Thymus (tissue), 11 donors: ENCODE results near the gene TMEM114. TPM values are rescaled to one million over a fixed set of nuclear protein-coding genes. Genes with fewer than 3 reads are reported as not detected.

Source experiments
- DNase-seq, 9 donors: peaks; one replicate each; pipeline ENCODE4 v3.0.0-alpha.2; 2013; ENCODE audit warnings: low spot score in 9 of 9, low read depth in 6 of 9, missing footprints in 1 of 9
- H3K27ac ChIP-seq, 2 donors: one replicate each; pipeline ENCODE4 v1.5.1; 2013; ENCODE audit warnings: control low read depth in 1 of 2, low read depth in 1 of 2, low read length in 1 of 2, mild to moderate bottlenecking in 1 of 2, moderate library complexity in 1 of 2
- H3K27me3 ChIP-seq, 2 donors: one replicate each; pipeline ENCODE4 v1.5.1; 2013; ENCODE audit warnings: low read length in 1 of 2; ENCODE audit not compliant: control insufficient read depth in 2 of 2, insufficient read depth in 1 of 2
- H3K36me3 ChIP-seq, 2 donors: one replicate each; pipeline ENCODE4 v1.5.1; 2013; ENCODE audit warnings: low read length in 1 of 2, mild to moderate bottlenecking in 1 of 2, moderate library complexity in 1 of 2; ENCODE audit not compliant: control insufficient read depth in 2 of 2, insufficient read depth in 2 of 2
- H3K4me1 ChIP-seq, 2 donors: one replicate each; pipeline ENCODE4 v1.5.1; 2013; ENCODE audit warnings: low read length in 2 of 2; ENCODE audit not compliant: control insufficient read depth in 2 of 2, insufficient read depth in 2 of 2
- H3K4me3 ChIP-seq, 2 donors: one replicate each; pipeline ENCODE4 v1.5.1; 2013; ENCODE audit warnings: low read length in 2 of 2, control low read depth in 1 of 2, mild to moderate bottlenecking in 1 of 2
- H3K9me3 ChIP-seq, 2 donors: one replicate each; pipeline ENCODE4 v1.5.1; 2013; ENCODE audit warnings: low read length in 1 of 2, mild to moderate bottlenecking in 1 of 2; ENCODE audit not compliant: control insufficient read depth in 2 of 2, insufficient read depth in 1 of 2
- whole genome bisulfite sequencing: extraction: QIAGEN DNeasy Blood & Tissue Kit; methylation state at CpG from one replicate; pipeline ENCODE4 v1.1.7; 2013; 5-methylcytosine and 5-hydroxymethylcytosine counted together
- polyA plus RNA-seq: library from polyadenylated mRNA; stranded (reverse); fragments of 200-250 nt; gene quantifications from one replicate; pipeline ENCODE4 v1.2.3, GENCODE V29; 2013
- total RNA-seq: library from RNA; stranded (reverse); fragments of 120-200 nt; gene quantifications from one replicate; pipeline ENCODE4 v1.2.4, GENCODE V29; 2013
- donor health status: healthy.

TMEM114 gene
- total and polyA plus RNA-seq, 2 donors, result 0.14 to 0.34 TPM

DNA sequence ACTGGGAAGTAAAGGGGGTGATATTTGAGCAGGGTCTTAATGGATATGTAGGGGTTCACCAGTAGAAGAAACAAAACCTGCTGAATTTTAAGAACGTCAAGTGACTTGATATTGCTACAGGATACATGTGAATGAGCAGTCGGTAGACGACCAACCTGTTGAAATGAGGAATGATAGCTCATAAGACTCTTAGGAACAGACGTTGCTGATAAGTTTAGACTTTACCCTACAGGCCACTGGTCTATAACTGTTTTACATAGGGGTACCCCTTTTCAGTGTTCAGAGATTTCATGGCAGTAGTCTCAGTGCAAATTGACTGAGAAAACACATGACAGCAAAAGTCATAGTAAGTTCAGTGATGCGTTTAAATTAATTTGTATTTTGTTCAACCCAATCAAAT is 45.9 kb downstream of the TMEM114 start:
- H3K9me3 ChIP-seq, result no peaks in the 10 kb centered on the region
- no peak for DNase-seq
- no peak overlapping the region for H3K4me3 ChIP-seq
- H3K4me1 ChIP-seq, result no peaks in the 10 kb centered on the region
- no peak overlapping the region for H3K27ac ChIP-seq
- WGBS, result 89% methylated on average over 5 of the region's 5 CpGs
- H3K36me3 ChIP-seq, result no peaks in the 10 kb centered on the region
- H3K27me3 ChIP-seq, result no peaks in the 10 kb centered on the region

DNA sequence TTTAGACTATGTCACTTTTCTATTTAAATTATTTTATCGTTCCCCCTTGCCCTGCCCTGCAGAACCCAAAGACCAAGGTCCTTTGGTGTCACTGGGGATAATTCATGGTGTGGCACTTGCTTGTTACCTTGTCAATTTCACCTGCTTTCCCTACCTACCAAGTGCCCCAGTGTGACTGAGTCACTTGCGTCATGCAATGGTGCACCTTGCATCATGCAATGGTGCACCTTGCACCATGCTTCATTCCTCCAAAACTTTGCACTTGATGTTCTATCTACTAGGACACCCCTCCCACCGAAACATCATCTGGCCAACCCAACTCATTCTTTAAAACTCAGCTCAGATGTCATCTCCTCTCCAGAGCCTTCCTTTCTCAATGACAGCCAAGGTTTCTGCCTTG is 47.1 kb downstream of the TMEM114 start:
- DNase-seq, result no peak
- H3K36me3 ChIP-seq, result no peaks in the 10 kb centered on the region
- 60% methylated on average over 3 of the region's 3 CpGs for WGBS

GRCh38 chr16:8542393-8542792 is 47.9 kb downstream of the TMEM114 start:
- H3K9me3 ChIP-seq, result no peaks in the 10 kb centered on the region
- no peak overlapping the region for H3K4me3 ChIP-seq
- H3K4me1 ChIP-seq, result no peaks in the 10 kb centered on the region
- no peaks in the 10 kb centered on the region for H3K27me3 ChIP-seq
- H3K27ac ChIP-seq, result no peak overlapping the region
- DNase-seq, result no peak
- H3K36me3 ChIP-seq, result no peaks in the 10 kb centered on the region
- 19% methylated on average over 2 of the region's 2 CpGs for WGBS

More for the DNA sequence above, 47.1 kb downstream of the TMEM114 start:
- Histone ChIP-seq H3K27ac (no peak overlapping the region), H3K4me1 (no peaks in the 10 kb centered on the region), H3K4me3 (no peak overlapping the region), H3K9me3 (no peaks in the 10 kb centered on the region), H3K27me3 (no peaks in the 10 kb centered on the region)

GRCh38 chr16:8541868-8542267 is 48.4 kb downstream of the TMEM114 start:
- Histone ChIP-seq H3K4me1 (no peaks in the 10 kb centered on the region), H3K27ac (no peak overlapping the region), H3K36me3 (no peaks in the 10 kb centered on the region), H3K9me3 (no peaks in the 10 kb centered on the region), H3K27me3 (no peaks in the 10 kb centered on the region), H3K4me3 (no peak overlapping the region)
- no peak for DNase-seq
- WGBS, result 66% methylated on average over 4 of the region's 4 CpGs

DNA sequence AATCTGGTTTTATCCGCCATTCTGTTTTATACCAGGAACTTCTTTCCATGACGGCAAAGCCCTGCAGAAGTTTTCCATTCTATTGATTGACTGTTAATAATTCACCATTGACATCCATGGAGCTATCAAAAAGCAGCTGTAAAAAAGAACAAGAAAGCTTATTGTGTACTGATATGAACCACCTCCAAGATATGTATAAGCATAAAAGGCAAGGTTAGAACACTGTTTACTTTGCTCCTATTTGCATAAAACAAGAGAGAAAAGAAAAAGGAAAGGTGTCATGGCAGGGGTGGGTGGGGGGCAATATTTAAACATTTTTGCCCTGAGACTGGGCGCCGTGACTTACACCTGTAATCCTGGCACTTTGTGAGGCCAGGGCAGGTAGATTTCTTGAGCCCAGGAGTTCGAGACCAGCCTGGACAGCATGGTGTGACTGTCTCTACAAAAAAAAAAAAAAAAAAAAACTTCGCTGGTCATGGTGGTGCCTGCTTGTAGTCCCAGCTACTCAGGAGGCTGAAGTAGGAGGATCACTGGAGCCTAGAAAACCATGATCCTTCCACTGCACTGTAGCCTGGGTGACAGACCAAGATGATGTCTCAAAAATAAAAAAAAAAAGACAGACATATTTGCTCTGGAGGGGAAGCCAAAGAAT is 52.5 kb downstream of the TMEM114 start:
- Histone ChIP-seq H3K4me1 (no peaks in the 10 kb centered on the region), H3K9me3 (no peaks in the 10 kb centered on the region), H3K27ac (no peak overlapping the region), H3K27me3 (no peaks in the 10 kb centered on the region), H3K36me3 (no peaks in the 10 kb centered on the region), H3K4me3 (no peak overlapping the region)
- DNase-seq, result no peak
- 78% methylated on average over 6 of the region's 6 CpGs for WGBS

- H3K4me1 ChIP-seq, result no peaks in the 10 kb centered on the region
- no peak overlapping the region for H3K27ac ChIP-seq
- no peaks in the 10 kb centered on the region for H3K36me3 ChIP-seq
- no peak overlapping the region for H3K4me3 ChIP-seq
- no peaks in the 10 kb centered on the region for H3K9me3 ChIP-seq
- DNase-seq, result no peak
- 91% methylated on average over 2 of the region's 2 CpGs for WGBS
- H3K27me3 ChIP-seq, result no peaks in the 10 kb centered on the region
Observed at GRCh38 chr16:8533509-8533908, 56.8 kb downstream of the TMEM114 start.

GRCh38 chr16:8530752-8531384 is 59.4 kb downstream of the TMEM114 start:
- Histone ChIP-seq H3K9me3 (no peaks in the 10 kb centered on the region), H3K27me3 (no peaks in the 10 kb centered on the region), H3K4me3 (no peak overlapping the region), H3K27ac (no peak overlapping the region), H3K4me1 (no peaks in the 10 kb centered on the region), H3K36me3 (no peaks in the 10 kb centered on the region)
- no peak for DNase-seq
- 70% methylated on average over 5 of the region's 5 CpGs for WGBS

DNA sequence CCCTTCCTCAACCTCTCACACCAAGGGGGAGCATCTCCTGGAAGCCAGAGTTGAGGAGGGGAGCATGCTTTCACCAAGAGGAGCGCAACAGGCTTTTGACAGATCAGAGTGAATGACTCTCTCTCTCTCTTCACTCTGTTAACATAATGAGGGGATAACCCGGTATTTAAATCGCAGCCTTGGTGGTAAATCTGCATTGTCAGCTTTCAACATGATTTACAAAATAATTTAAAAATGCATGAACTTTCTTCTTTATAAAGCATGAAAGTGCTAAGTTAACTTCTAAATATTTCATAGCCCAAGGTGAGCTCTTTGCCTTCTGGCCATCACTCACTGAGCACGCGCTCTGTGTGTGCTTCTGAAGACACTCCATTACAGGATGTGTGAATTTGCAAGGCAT is 61.8 kb downstream of the TMEM114 start:
- 75% methylated on average over 5 of the region's 5 CpGs for WGBS
- H3K9me3 ChIP-seq, result no peaks in the 10 kb centered on the region
- H3K4me3 ChIP-seq, result no peak overlapping the region
- no peaks in the 10 kb centered on the region for H3K36me3 ChIP-seq
- no peak for DNase-seq
- no peak overlapping the region for H3K27ac ChIP-seq
- H3K4me1 ChIP-seq, result no peaks in the 10 kb centered on the region
- no peaks in the 10 kb centered on the region for H3K27me3 ChIP-seq

DNA sequence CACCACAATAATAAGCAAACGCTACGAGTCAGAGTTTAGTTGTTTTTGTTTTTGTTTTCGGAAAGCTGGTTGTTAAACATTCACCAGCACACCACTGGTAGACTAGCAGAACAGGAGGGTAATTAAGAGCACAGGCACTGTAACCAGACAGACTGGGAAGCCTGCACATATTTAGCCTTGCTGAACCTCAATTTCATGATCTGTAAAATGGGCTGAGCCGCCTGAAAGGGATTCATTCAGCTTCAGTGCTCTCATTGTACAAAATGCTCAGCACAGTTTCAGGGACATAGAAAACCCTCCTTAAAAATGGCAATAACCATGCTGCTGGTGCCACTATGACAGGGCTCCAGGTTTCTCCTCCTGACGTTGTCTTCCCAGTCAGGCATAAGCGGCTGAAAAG is 66.4 kb downstream of the TMEM114 start:
- Histone ChIP-seq H3K4me3 (no peak overlapping the region), H3K27ac (no peak overlapping the region), H3K36me3 (no peaks in the 10 kb centered on the region), H3K9me3 (no peaks in the 10 kb centered on the region), H3K4me1 (no peaks in the 10 kb centered on the region), H3K27me3 (no peaks in the 10 kb centered on the region)
- 90% methylated on average over 6 of the region's 6 CpGs for WGBS
- DNase-seq, result no peak
